GM18858 (cell line): ENCODE results near the gene HTRA2.
"Not testable (repeated sequence)": the region's sequence is repeated elsewhere in the genome, so short reads cannot be mapped to it uniquely, and the experiment has no call there.

Experiments
- ATAC-seq: cut with Tn5 transposase; IDR thresholded peaks from one replicate; pipeline ENCODE4 v1.9.1; 2021; ENCODE audit not compliant: unreplicated experiment

The HTRA2 gene

DNA sequence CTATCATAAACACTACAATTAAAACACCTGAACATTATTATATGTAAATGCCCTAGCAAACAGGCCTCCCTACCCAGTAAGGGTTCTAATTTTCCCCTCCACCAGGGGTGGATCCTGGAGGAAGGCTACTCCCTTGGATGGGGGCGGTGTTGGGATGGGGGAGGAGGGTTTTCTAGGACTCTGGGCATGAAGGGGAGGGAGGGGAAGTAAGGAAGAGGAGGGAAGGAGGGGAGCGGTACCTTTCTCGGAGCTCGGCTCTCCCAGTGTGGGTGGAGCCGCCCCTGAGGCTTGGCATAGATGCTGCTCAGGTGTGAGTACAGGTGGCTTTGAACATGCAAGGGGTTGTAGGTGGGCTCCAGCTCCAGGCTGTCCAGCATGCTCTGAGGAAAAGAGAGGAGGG, 30.2 kb downstream of the HTRA2 start:
- no peak for ATAC-seq

DNA sequence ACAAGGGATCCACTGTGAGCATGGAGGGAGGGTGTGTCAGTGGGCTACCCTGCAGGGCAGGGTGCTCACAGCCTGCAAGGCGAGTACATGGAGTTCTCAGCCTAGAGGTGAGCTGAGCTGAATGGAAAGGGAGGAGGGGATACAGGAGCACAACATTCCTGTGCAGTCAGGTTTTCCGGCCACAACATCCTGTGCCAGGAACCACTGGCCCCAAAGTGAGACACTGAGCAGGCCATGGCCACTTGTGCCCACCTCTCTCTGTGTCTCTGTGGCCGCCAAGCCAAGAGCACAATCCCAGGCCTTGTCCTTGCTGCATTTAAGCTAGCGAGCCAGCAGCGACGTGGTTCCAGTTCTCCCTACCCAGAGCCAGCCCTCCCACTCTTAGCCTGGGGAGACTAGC, 30.9 kb downstream of the HTRA2 start:
- ATAC-seq, result no peak

DNA sequence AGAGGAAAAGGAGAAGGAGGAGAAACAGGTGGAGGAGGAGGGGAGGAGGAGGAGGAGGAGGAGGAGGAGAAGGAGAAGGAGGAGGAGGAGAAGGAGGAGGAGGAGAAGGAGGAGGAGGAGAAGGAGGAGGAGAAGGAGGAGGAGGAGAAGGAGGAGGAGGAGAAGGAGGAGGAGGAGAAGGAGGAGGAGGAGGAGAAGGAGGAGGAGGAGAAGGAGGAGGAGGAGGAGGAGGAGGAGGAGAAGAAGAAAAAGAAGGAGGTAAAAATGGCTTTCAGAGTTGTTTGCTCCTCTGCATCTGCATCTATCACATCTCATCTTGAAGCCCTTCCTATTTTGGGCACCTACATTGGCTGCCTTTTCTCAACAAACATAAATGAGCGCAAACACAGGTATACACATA, 31.3 kb downstream of the HTRA2 start:
- not testable (repeated sequence) for ATAC-seq

DNA sequence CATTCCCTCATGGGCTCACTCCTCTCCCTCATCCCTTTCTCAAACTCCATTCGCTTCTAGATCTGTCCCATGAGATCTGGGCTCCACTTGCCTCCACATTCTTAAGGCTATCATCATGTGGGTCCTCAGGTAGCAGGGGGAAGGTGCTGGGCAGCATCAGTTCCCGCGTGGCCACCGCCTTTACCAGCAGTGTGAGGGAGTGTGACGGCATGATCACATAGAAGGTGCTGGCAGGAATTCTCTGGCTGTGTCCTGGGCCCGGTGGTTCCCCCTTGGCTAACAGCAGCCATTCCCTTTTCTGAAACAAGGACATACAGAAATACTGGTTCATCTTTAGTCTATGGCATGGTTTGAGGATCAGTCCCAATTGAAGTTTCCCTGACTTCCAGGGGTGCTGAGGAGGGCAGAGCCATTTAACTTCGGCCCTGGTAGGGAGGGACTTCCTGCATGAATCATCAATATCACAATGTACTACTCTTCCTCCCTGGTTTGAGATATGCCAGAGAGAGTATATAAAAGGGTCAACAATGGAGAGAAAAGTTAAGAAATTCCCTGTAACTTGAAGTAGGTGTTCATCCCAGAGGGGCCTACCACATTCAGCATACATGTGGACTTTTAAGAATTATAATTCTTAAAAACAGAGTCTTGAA, 32.5 kb downstream of the HTRA2 start:
- ATAC-seq, result no peak

DNA sequence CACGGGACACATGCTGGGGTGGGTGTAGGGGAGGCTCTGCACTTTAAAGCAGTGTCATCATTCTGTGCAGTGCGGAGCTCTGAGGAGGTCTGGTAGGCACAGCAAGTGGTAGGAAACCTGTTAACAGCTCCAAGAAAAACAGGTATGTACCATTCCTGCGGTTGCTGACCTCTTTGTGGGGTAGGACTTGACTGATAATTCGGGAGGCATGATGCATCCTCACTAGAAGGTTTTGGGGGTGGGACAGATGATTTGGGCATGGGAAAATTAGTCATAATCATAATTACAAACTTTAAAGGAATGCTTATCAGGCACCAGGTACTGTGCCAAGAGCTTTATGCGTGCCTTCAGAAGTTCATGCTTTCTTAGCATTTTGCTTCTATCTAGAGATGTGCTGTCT, 34.5 kb downstream of the HTRA2 start:
- no peak for ATAC-seq

DNA sequence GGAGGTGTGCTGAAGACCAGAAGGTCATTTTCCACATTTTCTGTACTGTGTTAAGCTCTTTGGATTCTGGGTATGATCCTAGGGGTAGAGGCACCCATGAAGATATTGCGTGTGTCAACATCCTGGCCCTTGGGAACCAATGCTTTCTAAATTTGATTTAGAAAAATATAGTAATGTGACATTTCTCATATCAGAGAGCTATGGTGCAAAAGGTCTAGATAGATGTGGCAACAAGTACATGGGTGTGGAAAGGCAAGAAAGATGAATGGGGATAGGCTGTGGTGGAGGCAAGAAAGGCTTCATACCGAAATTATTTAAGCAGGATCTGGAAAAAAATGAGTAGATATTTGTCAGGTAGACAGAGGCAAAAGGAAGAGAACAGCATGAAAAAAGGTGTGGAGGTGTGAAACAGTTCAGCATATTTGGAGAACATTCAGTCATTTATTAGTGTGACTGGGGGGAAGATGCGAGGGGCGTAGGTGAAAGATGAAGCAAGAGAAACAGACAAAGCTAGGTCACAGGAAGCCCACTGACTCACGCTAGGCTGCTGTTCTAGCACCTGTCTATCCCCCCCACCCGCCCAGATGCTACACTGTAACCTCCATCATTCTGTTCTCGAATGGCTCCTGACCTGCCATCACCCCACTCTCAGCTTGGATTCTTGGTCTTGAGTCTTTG, 36.5 kb downstream of the HTRA2 start:
- ATAC-seq, result no peak

DNA sequence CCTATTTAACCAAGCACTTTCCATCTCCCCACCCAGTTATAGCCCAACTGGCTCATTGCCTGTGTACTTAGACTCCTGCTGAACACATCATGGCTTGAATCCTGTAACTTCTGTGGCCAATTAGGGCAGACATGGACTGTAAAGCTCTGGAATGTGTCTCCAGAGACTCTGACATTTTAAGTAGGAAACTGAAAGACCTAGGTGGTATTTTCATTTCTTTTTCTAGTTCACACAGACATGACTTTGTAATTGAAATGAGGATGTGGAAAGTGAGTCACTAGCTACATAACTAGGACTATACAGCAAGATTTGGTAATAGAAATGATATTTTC, 37.0 kb downstream of the HTRA2 start:
- no peak for ATAC-seq

DNA sequence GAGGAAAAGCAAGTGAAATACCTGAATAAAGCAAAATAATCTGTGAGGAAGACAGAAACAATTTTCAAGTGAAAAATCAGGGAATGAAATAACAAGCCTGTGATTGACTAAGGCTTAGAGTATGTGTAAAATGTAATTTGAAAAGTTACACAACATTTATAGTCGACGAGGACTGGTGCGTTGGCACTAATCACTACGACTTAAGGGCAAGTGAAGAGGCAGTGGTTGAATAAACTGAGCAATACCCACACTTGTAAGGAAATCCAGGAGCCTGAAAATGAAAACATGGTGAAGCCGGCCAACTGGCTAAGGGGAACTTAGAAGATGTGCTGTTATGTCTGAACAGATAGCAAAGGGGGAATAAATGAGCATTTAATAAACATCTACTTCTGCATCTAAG, 38.1 kb downstream of the HTRA2 start:
- no peak for ATAC-seq

DNA sequence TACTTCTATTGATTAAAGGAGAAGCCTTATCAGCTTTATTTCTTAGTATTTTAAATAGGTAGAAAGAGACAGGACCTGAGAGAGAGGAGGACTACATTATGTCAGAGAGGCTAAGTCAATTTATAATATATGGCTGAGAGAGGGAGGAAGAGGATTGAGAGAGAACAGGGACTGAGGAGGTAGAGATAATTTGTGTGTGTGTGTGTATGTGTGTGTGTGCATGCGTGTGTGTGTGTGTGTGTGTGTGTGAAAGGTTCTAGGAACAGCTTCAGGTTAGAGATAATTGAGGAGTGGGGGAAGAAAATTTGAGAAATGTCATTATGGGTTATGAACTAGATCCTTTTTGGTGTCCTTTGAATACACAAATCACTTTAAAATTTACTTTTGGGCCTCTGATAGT, 40.0 kb downstream of the HTRA2 start:
- no peak for ATAC-seq

DNA sequence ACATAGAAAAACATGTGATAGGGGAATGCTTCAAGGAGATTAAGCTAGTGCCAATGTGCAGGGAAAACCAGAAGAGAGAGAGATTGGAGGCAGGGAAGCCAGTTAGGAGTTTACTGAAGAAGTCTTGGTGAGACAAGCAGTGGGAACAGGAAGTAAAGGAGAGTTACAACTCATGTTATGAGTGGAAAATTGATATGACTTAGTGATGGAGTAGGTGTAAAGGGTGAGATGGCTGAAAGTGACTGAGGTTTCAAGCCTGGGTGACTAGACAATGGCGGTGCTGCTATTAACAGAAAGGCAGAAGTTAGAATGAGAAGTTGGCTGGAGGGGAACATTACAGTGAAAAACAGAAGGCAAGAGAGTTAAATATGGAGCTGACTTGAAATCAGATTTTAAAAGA, 41.3 kb downstream of the HTRA2 start:
- peak; percentile 76 for ATAC-seq

DNA sequence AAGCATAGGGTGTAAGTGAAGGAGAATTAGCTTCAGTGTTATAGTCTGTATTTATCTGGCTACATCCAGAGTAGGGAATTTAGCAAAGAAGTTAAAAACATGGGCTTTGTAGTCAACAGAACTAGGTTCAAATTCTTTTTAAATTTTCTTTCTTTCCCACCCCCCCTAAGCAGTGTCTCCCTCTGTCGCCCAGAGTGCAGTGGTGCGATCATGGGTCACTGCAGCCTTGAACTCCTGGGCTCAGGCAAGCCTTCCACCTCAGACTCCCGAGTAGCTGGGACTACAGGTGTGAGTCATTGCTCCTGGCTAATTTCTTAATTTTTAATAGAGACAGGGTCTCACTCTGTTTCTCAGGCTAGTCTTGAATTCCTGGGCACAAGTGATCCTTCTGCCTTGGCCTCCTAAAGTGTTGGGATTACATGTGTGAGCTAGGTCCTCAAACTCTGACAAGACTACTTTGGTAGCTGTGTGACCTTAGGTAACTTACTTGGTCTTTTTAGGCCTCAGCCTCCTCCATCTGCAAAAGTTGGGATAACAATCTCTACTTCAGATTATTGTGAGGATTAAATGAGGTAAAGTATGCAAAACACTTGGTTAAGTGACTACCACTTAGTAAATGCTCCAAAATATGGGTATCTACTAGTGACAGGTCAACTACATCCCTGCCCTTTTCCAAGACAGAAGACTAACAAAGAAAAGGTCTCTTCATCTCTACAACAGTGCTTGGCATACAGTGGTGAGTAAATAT, 42.6 kb downstream of the HTRA2 start:
- ATAC-seq, result no peak

DNA sequence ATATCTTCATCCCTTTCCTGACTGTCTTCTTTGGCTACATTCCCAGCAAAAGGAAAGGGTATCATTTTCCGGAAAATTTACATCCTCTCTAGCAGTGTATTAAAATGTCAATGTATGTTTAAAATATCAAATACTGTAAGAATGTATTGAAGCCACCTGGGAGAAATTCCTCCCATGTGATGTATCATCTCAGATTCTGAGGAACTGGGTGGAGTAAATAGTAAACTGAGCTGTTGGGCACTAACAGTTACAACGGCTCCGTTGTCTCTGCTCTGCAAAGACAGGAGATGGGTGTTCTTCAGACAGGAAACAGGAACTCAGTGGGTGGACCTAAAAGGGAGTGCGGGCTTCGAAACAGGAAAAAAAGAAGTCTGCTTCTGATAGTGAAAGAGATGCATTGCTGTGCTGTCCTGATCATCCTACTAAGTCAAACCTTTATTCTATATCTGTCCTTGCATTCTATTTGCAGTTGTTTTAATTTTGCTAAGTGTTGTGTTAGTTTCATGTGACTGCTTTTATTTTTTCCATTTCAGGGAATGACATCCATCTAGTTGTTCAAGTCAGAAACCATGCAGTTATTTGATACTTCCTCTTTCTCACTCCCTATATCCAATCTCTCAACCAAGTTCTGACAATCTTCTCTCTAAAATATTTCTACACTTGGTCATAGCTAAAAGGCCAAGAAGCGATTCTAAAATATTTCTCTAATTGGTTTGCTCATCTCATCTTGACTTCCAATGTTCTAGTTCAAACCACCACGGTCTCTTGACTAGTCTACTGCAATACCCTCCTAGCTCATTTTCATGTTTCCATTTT, 44.2 kb downstream of the HTRA2 start:
- peak; percentile 27 for ATAC-seq

DNA sequence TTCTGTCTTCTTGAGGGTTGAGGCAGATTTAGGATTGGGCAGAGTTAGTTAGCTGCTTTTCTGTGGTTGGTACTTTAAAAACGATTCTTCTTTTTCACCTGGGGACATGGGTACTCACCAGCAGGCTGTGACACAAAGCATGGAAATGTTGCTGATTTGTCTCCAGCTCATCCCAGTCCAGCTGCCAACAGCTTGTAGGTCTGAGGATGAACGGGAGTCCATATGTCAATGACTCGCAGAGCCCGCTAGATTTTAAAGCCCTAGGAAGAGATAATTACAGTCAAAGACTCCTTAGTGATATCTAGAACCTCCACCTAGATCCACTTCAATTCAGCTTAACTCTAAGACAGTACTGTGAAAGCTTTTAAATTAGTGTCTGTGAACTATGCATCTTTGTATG, 45.6 kb downstream of the HTRA2 start:
- ATAC-seq, result no peak

DNA sequence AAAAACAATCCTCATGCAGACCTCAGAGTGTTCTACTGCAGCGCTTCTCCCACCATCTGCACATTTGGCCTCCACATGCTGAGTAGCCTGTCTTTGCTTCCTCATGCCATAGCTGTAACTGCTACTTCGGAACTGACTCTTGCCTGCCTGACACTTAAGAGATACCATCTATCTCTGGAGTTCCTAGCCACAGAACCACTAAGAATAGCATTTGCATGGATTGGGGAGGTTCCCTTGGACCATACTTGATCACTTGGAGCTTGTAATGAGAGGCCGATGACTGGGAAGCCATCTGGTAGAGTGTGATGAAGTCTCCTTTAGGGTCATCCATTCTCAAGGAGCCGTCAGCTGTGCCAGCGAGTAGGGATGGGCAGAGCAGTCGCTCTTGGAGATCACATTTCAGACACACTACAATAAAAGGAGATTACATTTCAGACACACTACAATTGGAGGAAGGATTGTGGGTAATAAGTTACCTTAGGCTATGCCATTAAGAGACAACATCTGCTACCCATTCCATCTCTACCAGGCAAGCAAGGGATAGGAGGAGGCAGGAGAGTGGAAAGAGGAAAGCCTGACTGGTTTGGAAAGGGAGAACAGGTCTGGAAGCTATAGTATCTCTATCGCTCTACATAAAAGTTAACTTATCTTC, 46.6 kb downstream of the HTRA2 start:
- ATAC-seq, result no peak

DNA sequence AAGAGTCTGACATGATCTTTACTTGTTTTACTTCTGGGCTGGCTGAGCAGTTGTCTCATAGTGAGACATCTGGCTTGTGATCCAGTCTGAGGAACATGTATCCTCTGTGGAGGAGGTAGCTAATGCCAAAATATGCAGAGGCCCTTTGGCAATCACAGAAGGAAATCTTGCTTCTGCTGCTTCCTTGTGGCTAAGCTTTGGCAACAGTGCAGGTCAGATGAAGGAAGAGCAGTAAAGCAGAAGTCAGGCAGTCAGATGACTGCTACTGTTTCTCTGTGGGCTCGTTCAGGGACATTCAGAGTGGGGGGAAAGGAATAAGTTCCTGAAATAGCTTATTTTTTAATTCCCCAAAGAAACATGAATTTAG, 47.1 kb downstream of the HTRA2 start:
- ATAC-seq, result no peak

DNA sequence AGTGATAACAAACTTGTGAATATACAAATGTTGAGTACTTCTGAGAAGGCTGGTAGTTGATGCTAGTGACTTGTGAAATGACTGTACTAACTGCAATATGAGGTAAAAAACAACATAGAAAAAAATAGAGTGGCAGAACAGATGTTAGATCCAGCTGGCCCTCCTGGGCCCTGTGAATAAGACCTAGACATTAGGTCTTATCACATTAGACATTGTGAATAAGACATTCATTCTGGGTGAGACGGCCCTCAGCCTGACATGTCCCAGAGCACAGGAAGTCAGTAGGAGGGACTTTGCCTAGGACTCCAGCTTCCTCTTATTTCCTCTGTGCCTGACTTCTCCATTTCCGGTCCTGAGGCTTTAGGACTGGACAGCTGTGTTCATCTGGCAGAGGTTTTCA, 47.7 kb downstream of the HTRA2 start:
- ATAC-seq, result peak; percentile 38

DNA sequence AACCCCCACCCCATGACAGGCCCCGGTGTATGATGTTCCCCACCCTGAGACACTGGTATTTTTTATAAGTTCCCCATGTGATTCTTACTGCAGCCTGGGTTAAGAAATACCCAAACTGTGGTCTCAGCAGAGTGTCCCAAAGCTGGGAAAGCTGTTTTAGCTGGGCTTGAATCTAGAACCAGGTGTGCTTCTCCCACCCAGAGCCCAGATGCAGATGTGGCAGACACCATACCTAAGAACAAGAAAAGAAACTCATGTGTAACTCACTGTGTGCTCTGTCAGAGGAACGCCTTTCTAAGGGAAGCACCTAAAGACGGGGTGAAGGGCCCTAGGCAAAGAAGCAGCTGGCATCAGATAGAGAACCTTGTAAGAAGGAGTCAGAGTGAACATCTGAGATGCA, 48.7 kb downstream of the HTRA2 start:
- peak; percentile 42 for ATAC-seq

DNA sequence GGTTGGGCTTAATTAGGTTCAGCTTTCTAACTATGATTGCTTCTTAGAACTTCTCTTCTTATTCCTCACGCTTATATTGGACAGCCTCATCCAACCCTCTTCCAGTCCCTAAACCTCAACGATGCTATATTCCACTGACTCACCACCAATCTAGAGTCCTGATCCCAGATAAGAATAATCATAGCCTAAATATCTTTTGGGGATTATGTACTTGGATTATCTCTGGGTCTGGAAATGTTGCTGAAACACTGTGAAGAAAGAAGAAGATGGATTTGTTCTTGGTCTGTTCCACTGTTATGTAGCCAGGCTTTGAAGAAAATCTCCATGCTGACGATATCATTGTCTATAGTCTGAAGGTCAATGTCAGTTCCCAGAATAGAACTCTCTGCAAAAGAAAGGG, 51.7 kb downstream of the HTRA2 start:
- no peak for ATAC-seq

DNA sequence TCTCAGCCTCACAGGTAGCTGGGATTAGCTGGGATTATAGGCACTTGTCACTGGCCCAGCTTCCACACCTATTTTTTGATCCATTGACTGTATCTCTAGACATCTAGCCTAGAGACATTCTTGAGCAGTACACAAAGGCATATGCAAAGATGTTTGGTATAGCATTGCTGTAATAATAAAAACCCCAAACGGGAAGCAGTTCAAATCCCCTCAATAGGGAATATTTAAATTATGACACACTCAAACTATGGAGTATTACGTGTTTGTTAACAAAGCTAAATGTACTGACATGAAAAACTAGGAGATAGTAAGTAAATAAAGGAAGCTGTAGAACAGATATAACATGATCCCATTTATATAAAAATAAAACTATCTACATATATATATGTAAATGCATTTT, 52.5 kb downstream of the HTRA2 start:
- ATAC-seq, result no peak
